ENCODE data around the gene MCF2L. TPM values are rescaled to one million over a fixed set of nuclear protein-coding genes. Genes with fewer than 3 reads are reported as not detected.
"Not testable (repeated sequence)": the region's sequence is repeated elsewhere in the genome, so short reads cannot be mapped to it uniquely, and the experiment has no call there.

The MCF2L gene
- total and polyA plus RNA-seq, 9 of the 15 experiments (the other 6 are each of a cell fraction or from before 2014, with no cell fraction given): 0.05 to 0.25 (median 0.18) TPM; not detected in 5

GRCh38 chr13:113110852-113111315 lies 141.9 kb downstream of the MCF2L start (continued):
- TF ChIP-seq ZNF280A (IDR thresholded peaks at IDR 0.05; ENCODE audit: low read depth, partially characterized antibody): no peak
- no peak for TF ChIP-seq NONO (IDR thresholded peaks at IDR 0.05; ENCODE audit: low read depth in 2 of 2, low read length in 1 of 2)
- TF ChIP-seq, protein P1, sequence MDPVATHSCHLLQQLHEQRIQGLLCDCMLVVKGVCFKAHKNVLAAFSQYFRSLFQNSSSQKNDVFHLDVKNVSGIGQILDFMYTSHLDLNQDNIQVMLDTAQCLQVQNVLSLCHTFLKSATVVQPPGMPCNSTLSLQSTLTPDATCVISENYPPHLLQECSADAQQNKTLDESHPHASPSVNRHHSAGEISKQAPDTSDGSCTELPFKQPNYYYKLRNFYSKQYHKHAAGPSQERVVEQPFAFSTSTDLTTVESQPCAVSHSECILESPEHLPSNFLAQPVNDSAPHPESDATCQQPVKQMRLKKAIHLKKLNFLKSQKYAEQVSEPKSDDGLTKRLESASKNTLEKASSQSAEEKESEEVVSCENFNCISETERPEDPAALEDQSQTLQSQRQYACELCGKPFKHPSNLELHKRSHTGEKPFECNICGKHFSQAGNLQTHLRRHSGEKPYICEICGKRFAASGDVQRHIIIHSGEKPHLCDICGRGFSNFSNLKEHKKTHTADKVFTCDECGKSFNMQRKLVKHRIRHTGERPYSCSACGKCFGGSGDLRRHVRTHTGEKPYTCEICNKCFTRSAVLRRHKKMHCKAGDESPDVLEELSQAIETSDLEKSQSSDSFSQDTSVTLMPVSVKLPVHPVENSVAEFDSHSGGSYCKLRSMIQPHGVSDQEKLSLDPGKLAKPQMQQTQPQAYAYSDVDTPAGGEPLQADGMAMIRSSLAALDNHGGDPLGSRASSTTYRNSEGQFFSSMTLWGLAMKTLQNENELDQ (CRISPR knock-in tag; IDR thresholded peaks at IDR 0.05; ENCODE audit: borderline replicate concordance): no peak
- TF ChIP-seq RUNX1 (IDR thresholded peaks at IDR 0.05; ENCODE audit: low read depth): no peak
- TF ChIP-seq RNF2 (IDR thresholded peaks at IDR 0.05): no peak
- TF ChIP-seq, protein P2, sequence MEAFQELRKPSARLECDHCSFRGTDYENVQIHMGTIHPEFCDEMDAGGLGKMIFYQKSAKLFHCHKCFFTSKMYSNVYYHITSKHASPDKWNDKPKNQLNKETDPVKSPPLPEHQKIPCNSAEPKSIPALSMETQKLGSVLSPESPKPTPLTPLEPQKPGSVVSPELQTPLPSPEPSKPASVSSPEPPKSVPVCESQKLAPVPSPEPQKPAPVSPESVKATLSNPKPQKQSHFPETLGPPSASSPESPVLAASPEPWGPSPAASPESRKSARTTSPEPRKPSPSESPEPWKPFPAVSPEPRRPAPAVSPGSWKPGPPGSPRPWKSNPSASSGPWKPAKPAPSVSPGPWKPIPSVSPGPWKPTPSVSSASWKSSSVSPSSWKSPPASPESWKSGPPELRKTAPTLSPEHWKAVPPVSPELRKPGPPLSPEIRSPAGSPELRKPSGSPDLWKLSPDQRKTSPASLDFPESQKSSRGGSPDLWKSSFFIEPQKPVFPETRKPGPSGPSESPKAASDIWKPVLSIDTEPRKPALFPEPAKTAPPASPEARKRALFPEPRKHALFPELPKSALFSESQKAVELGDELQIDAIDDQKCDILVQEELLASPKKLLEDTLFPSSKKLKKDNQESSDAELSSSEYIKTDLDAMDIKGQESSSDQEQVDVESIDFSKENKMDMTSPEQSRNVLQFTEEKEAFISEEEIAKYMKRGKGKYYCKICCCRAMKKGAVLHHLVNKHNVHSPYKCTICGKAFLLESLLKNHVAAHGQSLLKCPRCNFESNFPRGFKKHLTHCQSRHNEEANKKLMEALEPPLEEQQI (IDR thresholded peaks at IDR 0.05): no peak
- no peak for TF ChIP-seq ZNF12 (CRISPR knock-in tag; IDR thresholded peaks at IDR 0.05)
- no peak for TF ChIP-seq CBX2 (IDR thresholded peaks at IDR 0.05; ENCODE audit: insufficient read depth, low read length, poor library complexity, severe bottlenecking)

- H3K9me1 ChIP-seq (ENCODE audit: control insufficient read depth, insufficient read depth, low read length); intact Hi-C loops (cut with micrococcal nuclease); ATAC-seq; H3K9ac ChIP-seq (ENCODE audit: insufficient read depth in 1 of 2, low read depth in 2 of 2, low read length in 2 of 2); in situ Hi-C loops (cut with MboI); H3K4me1 ChIP-seq (replicated peaks in 1 of 2; ENCODE audit: control insufficient read depth in 2 of 2, insufficient read depth in 2 of 2, low read length in 2 of 2); H4K20me1 ChIP-seq (replicated peaks; ENCODE audit: control insufficient read depth, insufficient read depth, low read length); H3K4me2 ChIP-seq (ENCODE audit: insufficient read depth, low read length); H3K9me3 ChIP-seq (replicated peaks; ENCODE audit: control insufficient read depth, insufficient read depth, low read depth, low read length); H3K4me3 ChIP-seq; FAIRE-seq; DNase-seq (ENCODE audit: extremely low read depth in 1 of 4, low spot score in 3 of 4); H2AFZ ChIP-seq (ENCODE audit: low read depth, low read length); POLR2A ChIA-PET; CTCF ChIA-PET (ENCODE audit: low intra/inter-chr PET ratio); H3K27ac ChIP-seq (ENCODE audit: extremely low read depth, low read depth, low read length); BruUV-seq (replicated peaks); H3K79me2 ChIP-seq (ENCODE audit: control insufficient read depth, insufficient read depth, low read length); H3K36me3 ChIP-seq (ENCODE audit: control insufficient read depth, insufficient read depth, low read length): not testable (repeated sequence)
- 7% methylated on average over 3 of the region's 5 CpGs for WGBS (ENCODE audit: insufficient coverage, low coverage, missing lambda C conversion rate)
- H3K27me3 ChIP-seq (ENCODE audit: control insufficient read depth in 2 of 2, insufficient read depth in 2 of 2, low read length in 2 of 2): peaks cover 2 to 25% of the 10 kb centered on the region in 2 experiments; a peak in 3 of 5 replicates
Measured at GRCh38 chr13:113111821-113112220, 142.8 kb downstream of the MCF2L start.

All from K562 (cell line).